Measurements from ENCODE around the gene CLEC4M.
"Not testable (repeated sequence)": the region's sequence is repeated elsewhere in the genome, so short reads cannot be mapped to it uniquely, and the experiment has no call there.

Gene CLEC4M

DNA sequence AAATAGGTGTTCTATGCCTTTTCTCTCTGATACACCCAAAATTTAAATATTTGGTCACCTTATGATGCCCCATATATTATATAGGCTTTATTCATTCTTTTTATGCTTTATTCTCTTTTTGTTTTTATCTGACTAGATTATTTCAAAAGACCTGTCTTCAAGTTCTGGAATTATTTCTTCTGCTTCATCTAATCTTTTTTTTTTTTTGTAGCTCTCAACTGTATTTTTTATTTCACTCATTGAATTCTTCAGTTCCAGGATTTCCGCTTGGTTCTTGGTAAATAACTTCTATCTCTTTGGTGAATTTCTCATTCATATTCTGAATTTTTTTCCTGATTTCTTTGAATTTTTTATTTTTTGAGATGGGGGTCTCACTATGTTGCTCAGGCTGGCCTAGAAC is 3.9 kb upstream of the CLEC4M start:
- TF ChIP-seq, protein P1, sequence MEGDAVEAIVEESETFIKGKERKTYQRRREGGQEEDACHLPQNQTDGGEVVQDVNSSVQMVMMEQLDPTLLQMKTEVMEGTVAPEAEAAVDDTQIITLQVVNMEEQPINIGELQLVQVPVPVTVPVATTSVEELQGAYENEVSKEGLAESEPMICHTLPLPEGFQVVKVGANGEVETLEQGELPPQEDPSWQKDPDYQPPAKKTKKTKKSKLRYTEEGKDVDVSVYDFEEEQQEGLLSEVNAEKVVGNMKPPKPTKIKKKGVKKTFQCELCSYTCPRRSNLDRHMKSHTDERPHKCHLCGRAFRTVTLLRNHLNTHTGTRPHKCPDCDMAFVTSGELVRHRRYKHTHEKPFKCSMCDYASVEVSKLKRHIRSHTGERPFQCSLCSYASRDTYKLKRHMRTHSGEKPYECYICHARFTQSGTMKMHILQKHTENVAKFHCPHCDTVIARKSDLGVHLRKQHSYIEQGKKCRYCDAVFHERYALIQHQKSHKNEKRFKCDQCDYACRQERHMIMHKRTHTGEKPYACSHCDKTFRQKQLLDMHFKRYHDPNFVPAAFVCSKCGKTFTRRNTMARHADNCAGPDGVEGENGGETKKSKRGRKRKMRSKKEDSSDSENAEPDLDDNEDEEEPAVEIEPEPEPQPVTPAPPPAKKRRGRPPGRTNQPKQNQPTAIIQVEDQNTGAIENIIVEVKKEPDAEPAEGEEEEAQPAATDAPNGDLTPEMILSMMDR (conservative IDR thresholded peaks at IDR 0.05; ENCODE audit: low read length): no peak
- H3K4me3 ChIP-seq (ENCODE audit: low read length): no peak overlapping the region
- DNase-seq (ENCODE audit: low read depth): no peak

DNA sequence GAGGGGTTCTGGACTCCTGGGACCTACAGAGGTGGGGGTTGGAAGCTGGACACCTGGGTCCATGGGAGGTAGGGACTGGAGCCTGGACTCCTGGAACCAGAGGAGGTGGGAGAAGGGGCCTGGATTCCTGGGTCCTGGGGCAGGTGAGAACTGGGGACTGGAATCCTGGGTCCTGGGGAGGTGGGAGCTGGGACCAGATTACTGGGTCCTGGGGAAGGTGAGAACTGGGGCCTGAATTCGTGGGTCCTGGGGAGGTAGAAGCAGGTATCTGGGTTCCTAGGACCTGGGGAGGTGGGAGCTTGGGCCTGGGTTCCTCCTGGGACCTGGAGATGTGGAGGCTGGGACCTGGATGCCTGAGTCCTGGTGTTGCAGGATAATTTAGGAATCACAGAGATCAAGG is 653 bp downstream of the CLEC4M start:
- TF ChIP-seq, protein P1 (conservative IDR thresholded peaks at IDR 0.05; ENCODE audit: low read length): no peak
- no peak for DNase-seq (ENCODE audit: low read depth)
- no peak overlapping the region for H3K4me3 ChIP-seq (ENCODE audit: low read length)

DNA sequence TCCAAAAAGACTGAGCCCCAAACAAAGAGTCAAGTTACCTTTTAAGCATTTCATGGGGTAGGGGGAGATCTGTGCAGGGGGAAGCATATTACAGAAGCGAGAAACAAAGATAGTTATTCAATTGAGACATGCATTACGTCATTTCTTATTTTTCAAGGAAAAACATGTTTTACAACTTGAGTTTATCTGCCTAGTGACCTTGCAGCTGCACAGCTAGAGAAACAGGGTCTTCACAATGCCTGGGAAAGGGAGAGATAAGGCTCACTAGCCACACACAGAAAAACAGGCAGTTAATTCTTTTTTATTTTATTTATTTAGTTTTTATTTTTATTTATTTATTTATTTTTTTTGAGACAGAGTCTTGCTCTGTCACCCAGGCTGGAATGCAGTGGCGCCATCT is 1.1 kb downstream of the CLEC4M start:
- H3K4me3 ChIP-seq (ENCODE audit: low read length); DNase-seq (ENCODE audit: low read depth): not testable (repeated sequence)

DNA sequence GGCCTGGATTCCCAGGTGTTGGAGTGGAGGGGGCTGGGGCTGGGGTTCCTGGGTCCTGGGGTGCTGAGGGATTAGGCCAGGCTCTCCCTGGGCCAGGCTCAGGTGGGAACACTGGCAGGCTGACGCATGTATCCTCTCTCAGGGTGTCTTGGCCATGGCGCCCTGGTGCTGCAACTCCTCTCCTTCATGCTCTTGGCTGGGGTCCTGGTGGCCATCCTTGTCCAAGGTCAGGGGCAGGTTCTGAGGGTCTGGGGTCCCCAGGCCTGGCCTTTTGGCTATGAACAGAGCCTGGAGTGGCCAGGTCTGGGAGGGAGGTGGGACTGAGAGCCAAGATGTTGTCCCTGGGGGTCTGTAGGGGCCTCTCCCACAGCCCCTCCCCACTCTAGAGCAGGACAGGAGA is 2.0 kb downstream of the CLEC4M start:
- not testable (repeated sequence) for H3K4me3 ChIP-seq (ENCODE audit: low read length); DNase-seq (ENCODE audit: low read depth)

DNA sequence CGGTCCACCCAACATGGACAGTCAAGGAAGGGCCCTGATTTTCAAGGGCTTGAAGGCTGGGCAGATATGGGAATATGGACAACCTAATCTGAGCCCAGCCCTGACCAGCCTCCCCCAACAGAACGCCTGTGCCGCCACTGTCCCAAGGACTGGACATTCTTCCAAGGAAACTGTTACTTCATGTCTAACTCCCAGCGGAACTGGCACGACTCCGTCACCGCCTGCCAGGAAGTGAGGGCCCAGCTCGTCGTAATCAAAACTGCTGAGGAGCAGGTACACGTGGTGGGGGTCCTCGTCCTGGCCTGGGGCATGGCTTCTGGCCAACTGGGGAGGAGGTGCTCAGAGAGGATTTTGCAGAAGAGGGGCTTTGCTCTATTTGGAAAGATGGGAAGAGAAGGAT is 3.5 kb downstream of the CLEC4M start:
- no peak overlapping the region for H3K4me3 ChIP-seq (ENCODE audit: low read length)
- DNase-seq (ENCODE audit: low read depth): no peak
- TF ChIP-seq, protein P1 (conservative IDR thresholded peaks at IDR 0.05; ENCODE audit: low read length): no peak

DNA sequence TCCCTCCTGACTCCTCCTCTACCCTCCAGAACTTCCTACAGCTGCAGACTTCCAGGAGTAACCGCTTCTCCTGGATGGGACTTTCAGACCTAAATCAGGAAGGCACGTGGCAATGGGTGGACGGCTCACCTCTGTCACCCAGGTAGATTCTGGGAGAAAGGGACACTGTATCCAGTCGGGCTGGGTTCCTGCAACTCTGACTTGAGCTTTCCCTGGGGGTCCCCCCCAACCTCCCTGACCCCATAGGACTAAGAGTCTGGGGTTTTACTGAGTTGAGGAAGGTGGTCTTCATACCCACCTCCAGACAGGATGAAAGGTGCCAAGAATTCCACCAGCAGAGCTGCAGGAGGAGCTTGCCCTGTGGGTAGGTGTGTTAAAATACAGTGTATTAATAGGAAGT is 4.4 kb downstream of the CLEC4M start:
- DNase-seq (ENCODE audit: low read depth): no peak
- TF ChIP-seq, protein P1 (conservative IDR thresholded peaks at IDR 0.05; ENCODE audit: low read length): no peak
- no peak overlapping the region for H3K4me3 ChIP-seq (ENCODE audit: low read length)

DNA sequence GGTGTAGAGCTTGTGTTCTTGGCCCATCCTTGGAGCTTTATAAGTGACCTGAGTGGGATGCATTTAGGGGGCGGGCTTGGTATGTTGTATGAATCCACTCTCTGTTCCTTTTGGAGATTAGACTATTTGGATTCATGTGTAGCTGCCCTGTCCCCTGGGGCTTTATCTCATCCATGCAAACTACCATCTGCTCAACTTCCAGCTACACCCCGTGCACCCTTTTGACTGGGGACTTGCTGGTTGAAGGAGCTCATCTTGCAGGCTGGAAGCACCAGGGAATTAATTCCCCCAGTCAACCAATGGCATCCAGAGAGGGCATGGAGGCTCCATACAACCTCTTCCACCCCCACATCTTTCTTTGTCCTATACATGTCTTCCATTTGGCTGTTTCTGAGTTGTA is 6.1 kb downstream of the CLEC4M start:
- TF ChIP-seq, protein P1 (conservative IDR thresholded peaks at IDR 0.05; ENCODE audit: low read length): no peak
- no peak for DNase-seq (ENCODE audit: low read depth)
- H3K4me3 ChIP-seq (ENCODE audit: low read length): no peak overlapping the region

DNA sequence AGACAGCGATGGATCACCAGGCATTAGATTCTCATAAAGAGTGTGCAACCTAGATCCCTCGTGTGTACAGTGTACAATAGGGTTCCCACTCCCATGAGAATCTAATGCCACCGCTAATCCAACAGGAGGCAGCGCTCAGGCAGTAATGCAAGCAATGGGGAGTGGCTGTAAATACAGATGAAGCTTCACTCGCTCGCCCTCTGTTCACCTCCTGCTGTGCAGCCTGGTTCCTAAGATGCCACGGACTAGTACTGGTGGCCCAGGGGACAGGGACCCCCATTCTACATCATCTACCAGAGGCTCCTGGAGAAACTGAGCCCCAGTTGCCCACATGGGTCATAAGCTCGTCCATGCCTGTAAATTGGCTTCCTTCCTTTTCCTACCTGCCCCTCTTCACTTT is 8.0 kb downstream of the CLEC4M start:
- TF ChIP-seq, protein P1 (conservative IDR thresholded peaks at IDR 0.05; ENCODE audit: low read length): no peak
- DNase-seq (ENCODE audit: low read depth): no peak

More for the DNA sequence above, 8.0 kb downstream of the CLEC4M start:
- H3K4me3 ChIP-seq (ENCODE audit: low read length): no peak overlapping the region
